Panc1 (cell line): ENCODE results near the gene GIGYF1.

ENCODE experiments used
- CTCF ChIP-seq: fragments of 450-650 bp; IDR thresholded peaks from 2 replicates; pipeline ENCODE4 v1.5.1; 2017; ENCODE audit warnings: mild to moderate bottlenecking
- POLR2AphosphoS5 ChIP-seq: IDR thresholded peaks from 2 replicates; pipeline ENCODE4 v1.6.1; 2012; ENCODE audit warnings: mild to moderate bottlenecking, low read depth, low read length, moderate library complexity
- SIN3A ChIP-seq: IDR thresholded peaks from 2 replicates; pipeline ENCODE4 v1.6.1; 2012; ENCODE audit warnings: low read depth, mild to moderate bottlenecking, low read length, moderate library complexity, borderline replicate concordance; ENCODE audit not compliant: insufficient read depth

DNA sequence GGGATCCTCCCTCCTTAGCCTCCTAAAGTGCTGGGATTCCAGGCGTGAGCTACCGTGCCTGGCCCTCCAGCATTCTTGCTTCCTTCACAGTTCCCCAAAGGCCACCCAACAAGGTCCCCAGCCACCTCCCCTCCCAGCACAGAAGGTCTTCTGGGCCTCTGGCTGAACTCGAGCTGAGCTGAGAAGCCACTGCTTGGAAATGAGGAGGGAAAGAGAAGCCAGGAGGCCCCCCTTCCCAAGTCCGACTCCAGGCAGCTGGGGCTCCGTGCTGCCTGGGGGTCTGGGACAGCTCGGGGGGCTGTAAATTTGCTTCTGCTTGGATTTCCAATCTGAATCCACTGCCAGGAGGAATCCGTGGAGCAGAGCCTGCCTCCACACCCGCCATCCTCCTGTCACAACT, 20.7 kb upstream of the GIGYF1 start:
- TF ChIP-seq CTCF (no peak), POLR2AphosphoS5 (no peak), SIN3A (no peak)
